MCF 10A (cell line): ENCODE data around the gene RPL38. TPM values are rescaled to one million over a fixed set of nuclear protein-coding genes. Genes with fewer than 3 reads are reported as not detected.
"Not testable (repeated sequence)": the region's sequence is repeated elsewhere in the genome, so short reads cannot be mapped to it uniquely, and the experiment has no call there.

Experiments
- BruUV-seq: library from RNA; stranded (reverse); fragments of 400-500 nt; replicated peaks from 2 replicates; lab custom pipeline; 2021; lab: Mats Ljungman, UMichigan
- CTCF ChIA-PET: fragments of 300-600 bp; sonication (Branson Sonifier 250); formaldehyde crosslinking; extraction: SDS; loops from one replicate; lab custom pipeline; 2021; ENCODE audit warnings: antibody characterized with exemption, inconsistent platforms; lab: Yijun Ruan, JAX
- POLR2A ChIA-PET: fragments of 300-600, 350-650 bp; sonication (Branson Sonifier 250); formaldehyde crosslinking; extraction: SDS; loops from one replicate; lab custom pipeline; 2020; ENCODE audit warnings: antibody characterized with exemption, inconsistent platforms; lab: Yijun Ruan, JAX
- DNase-seq: peaks from one replicate; pipeline ENCODE4 v3.0.0-alpha.2; 2018; ENCODE audit not compliant: unreplicated experiment
- H3K27ac Mint-ChIP-seq: one replicate; pipeline ENCODE4 v1.8.0; 2022; ENCODE audit warnings: mild to moderate bottlenecking, low read depth, mixed read lengths; ENCODE audit not compliant: unreplicated experiment
- H3K27me3 Mint-ChIP-seq: one replicate; pipeline ENCODE4 v1.8.0; 2022; ENCODE audit warnings: mixed read lengths; ENCODE audit not compliant: insufficient read depth, unreplicated experiment
- H3K36me3 Mint-ChIP-seq: one replicate; pipeline ENCODE4 v1.8.0; 2022; ENCODE audit warnings: mild to moderate bottlenecking, moderate library complexity, mixed read lengths; ENCODE audit not compliant: insufficient read depth, unreplicated experiment
- H3K4me1 Mint-ChIP-seq: one replicate; pipeline ENCODE4 v1.8.0; 2022; ENCODE audit warnings: mixed read lengths; ENCODE audit not compliant: insufficient read depth, unreplicated experiment
- H3K4me3 Mint-ChIP-seq: one replicate; pipeline ENCODE4 v1.8.0; 2022; ENCODE audit warnings: mild to moderate bottlenecking, moderate library complexity, mixed read lengths; ENCODE audit not compliant: unreplicated experiment
- H3K9me3 Mint-ChIP-seq: one replicate; pipeline ENCODE4 v1.8.0; 2022; ENCODE audit warnings: mixed read lengths; ENCODE audit not compliant: unreplicated experiment
- intact Hi-C: fragments of 100-400 bp; cut with micrococcal nuclease; formaldehyde crosslinking; loops from 2 replicates; pipeline ENCODE4 v1.14.1; 2022
- total RNA-seq: library from RNA; stranded (reverse); gene quantifications from 2 replicates; pipeline ENCODE4 v1.2.3, GENCODE V29; 2022
- TF ChIP-seq, protein P1 (sequence below): fragments of 200-600 bp; IDR thresholded peaks from one replicate; pipeline ENCODE4 v1.8.0; 2022; ENCODE audit warnings: antibody characterized with exemption, mild to moderate bottlenecking; ENCODE audit not compliant: unreplicated experiment

The RPL38 gene
- total RNA-seq, 1 experiment from 2014 or later, result 1,197 TPM

DNA sequence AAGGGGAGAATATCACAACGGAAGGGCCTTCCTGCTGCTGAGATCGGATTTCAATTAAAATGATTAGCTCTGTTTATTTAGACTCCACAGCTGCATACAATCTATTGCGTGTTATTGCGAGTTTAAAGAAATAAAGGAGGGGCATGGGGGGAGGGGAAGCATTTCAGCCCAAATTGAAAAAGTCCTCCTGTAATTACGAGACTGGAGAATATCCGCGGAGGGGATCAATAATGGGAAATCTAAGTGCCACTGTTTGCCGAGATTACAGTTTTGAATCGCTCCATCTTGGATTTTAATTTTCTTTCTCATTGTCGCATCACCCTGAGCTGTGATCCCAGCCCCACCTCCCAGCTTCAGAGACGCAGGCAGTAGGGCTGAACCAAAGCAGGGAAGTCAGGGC is 15.7 kb upstream of the RPL38 start:
- BruUV-seq, result no TSS peak
- ChIA-PET POLR2A (interaction anchor here (1.0 kb wide), 1 partner anchor 14 kb away, joined by 3 read pairs; no protein-coding TSS in a partner anchor), CTCF (interaction anchor here (1.9 kb wide), 1 partner anchor 11 kb away, joined by 9 read pairs; no protein-coding TSS in a partner anchor)
- peaks cover 7% of the 10 kb centered on the region for H3K4me1 Mint-ChIP-seq
- peaks cover 53% of the 10 kb centered on the region for H3K27me3 Mint-ChIP-seq
- H3K4me3 Mint-ChIP-seq, result no peak overlapping the region
- no peaks in the 10 kb centered on the region for H3K36me3 Mint-ChIP-seq
- DNase-seq, result no peak
- H3K27ac Mint-ChIP-seq, result no peak overlapping the region
- no peaks in the 10 kb centered on the region for H3K9me3 Mint-ChIP-seq
- TF ChIP-seq, protein P1, sequence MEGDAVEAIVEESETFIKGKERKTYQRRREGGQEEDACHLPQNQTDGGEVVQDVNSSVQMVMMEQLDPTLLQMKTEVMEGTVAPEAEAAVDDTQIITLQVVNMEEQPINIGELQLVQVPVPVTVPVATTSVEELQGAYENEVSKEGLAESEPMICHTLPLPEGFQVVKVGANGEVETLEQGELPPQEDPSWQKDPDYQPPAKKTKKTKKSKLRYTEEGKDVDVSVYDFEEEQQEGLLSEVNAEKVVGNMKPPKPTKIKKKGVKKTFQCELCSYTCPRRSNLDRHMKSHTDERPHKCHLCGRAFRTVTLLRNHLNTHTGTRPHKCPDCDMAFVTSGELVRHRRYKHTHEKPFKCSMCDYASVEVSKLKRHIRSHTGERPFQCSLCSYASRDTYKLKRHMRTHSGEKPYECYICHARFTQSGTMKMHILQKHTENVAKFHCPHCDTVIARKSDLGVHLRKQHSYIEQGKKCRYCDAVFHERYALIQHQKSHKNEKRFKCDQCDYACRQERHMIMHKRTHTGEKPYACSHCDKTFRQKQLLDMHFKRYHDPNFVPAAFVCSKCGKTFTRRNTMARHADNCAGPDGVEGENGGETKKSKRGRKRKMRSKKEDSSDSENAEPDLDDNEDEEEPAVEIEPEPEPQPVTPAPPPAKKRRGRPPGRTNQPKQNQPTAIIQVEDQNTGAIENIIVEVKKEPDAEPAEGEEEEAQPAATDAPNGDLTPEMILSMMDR, result no peak
- intact Hi-C loops, result no loop called here

DNA sequence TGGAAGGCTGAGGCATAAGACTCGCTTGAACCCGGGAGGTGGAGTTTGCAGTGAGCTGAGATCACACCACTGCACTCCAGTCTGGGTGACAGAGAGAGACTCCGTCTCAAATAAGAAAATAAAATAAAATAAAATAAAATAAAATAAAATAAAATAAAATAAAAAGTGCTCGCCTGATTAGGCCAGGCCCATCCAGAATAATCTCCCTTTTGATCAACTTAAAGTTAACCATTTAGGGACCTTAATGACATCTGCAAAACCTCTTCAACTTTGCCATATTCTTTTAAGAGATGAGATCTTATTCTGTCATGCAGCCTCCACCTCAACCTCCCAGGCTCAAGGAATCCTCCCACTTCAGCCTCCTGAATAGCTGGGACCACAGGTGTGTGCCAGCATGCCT is 14.8 kb upstream of the RPL38 start:
- CTCF ChIA-PET, result interaction anchor here (0.6 to 1.9 kb wide), 3 partner anchors 11 to 16 kb away, joined by 3 to 9 read pairs (median 4); no protein-coding TSS in a partner anchor
- Mint-ChIP-seq H3K27me3 (peaks cover 46% of the 10 kb centered on the region), H3K4me1 (peaks cover 11% of the 10 kb centered on the region)
- H3K9me3 Mint-ChIP-seq, BruUV-seq, POLR2A ChIA-PET, DNase-seq, H3K4me3 Mint-ChIP-seq, intact Hi-C loops, H3K36me3 Mint-ChIP-seq, H3K27ac Mint-ChIP-seq: not testable (repeated sequence)

DNA sequence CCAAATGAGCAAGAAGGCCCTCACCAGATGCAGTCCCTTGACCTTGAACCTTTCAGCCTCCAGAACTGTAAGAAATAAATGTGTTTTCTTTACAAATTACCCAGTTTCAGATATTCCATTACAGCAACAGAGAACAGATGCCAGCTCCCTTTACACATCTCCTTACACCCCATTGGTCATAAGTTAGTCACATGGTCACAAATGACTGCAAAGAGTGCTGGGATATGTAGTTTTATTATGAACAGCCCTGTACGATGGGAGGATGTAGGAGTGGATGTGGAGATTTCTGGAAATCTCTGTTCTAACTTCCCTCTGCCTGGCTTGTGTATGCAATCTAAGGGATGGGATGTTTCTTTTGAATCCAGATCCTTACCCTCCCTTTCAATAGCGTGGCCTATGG is 13.3 kb upstream of the RPL38 start:
- H3K4me3 Mint-ChIP-seq, result no peak overlapping the region
- H3K36me3 Mint-ChIP-seq, result no peaks in the 10 kb centered on the region
- CTCF ChIA-PET, result no interaction called here
- BruUV-seq, result no TSS peak
- H3K27me3 Mint-ChIP-seq, result peaks cover 48% of the 10 kb centered on the region
- H3K27ac Mint-ChIP-seq, result no peak overlapping the region
- no peaks in the 10 kb centered on the region for H3K9me3 Mint-ChIP-seq
- H3K4me1 Mint-ChIP-seq, result peaks cover 11% of the 10 kb centered on the region
- TF ChIP-seq, protein P1, result no peak
- peak; percentile 53 for DNase-seq
- POLR2A ChIA-PET, result interaction anchor here (0.6 kb wide), 1 partner anchor 17 kb away, joined by 3 read pairs; no protein-coding TSS in a partner anchor
- intact Hi-C loops, result no loop called here

DNA sequence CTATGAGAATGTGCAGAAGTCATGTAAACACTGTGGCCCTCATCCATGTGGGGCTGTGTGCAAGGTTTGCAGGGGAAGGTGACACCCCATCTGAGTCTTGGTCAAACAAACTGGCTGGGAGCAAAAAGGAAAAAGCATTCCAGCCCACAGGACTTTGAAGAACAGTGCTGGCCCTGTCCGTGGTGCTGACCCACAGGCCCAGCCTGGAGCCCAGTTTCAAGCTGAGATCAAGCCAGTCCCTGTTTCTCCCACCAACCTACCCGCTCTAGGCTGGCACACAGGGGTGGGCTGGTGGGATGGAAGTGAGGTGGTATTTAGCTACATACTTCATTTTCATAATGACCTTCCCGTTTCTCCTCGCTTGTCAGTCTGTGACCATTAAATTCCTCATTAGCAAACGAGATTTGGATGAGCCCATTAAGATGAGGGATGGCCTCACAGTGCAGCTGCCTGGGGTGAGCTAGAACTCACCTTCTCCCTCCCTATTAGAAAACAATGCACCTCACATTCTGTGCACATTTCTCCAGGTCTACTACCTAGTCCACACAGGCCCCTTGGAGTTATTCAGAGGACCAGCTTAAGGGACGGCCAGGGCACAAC is 12.6 kb upstream of the RPL38 start:
- H3K4me3 Mint-ChIP-seq, result no peak overlapping the region
- peaks cover 48% of the 10 kb centered on the region for H3K27me3 Mint-ChIP-seq
- no peaks in the 10 kb centered on the region for H3K9me3 Mint-ChIP-seq
- CTCF ChIA-PET, result interaction anchor here (0.7 to 1.2 kb wide), 2 partner anchors 11 to 15 kb away, joined by 3 to 5 read pairs; no protein-coding TSS in a partner anchor
- no TSS peak for BruUV-seq
- peaks cover 11% of the 10 kb centered on the region for H3K4me1 Mint-ChIP-seq
- POLR2A ChIA-PET, result interaction anchor here (0.6 kb wide), 1 partner anchor 17 kb away, joined by 3 read pairs; no protein-coding TSS in a partner anchor
- DNase-seq, result peak; percentile 22
- TF ChIP-seq, protein P1, result no peak
- no peak overlapping the region for H3K27ac Mint-ChIP-seq
- intact Hi-C loops, result no loop called here
- H3K36me3 Mint-ChIP-seq, result no peaks in the 10 kb centered on the region
